ENCODE data around the gene C12orf57.

The C12orf57 gene

GRCh38 chr12:6945613-6946012 is 1.8 kb downstream of the C12orf57 start:
- no peaks in the 10 kb centered on the region for H3K27me3 ChIP-seq (ENCODE audit: insufficient read depth, poor library complexity, severe bottlenecking)
- TF ChIP-seq CTCF (IDR thresholded peaks at IDR 0.05; ENCODE audit: insufficient read depth, low read length), result no peak
- TF ChIP-seq SPI1 (IDR thresholded peaks at IDR 0.05; ENCODE audit: borderline replicate concordance, low read depth), result no peak
- no peak for TF ChIP-seq POLR2AphosphoS5 (IDR thresholded peaks at IDR 0.05; ENCODE audit: low read depth)
- TF ChIP-seq GABPA (IDR thresholded peaks at IDR 0.05; ENCODE audit: low read depth), result no peak
- TF ChIP-seq REST (IDR thresholded peaks at IDR 0.05; ENCODE audit: insufficient replicate concordance, low read depth), result no peak
- H3K4me3 ChIP-seq (replicated peaks; ENCODE audit: insufficient read depth, low read length), result no peak overlapping the region
- DNase-seq (ENCODE audit: low read depth in 1 of 2, low spot score in 1 of 2), result no peak
- H3K27ac ChIP-seq (replicated peaks), result peak overlapping the region; percentile 64

- TF ChIP-seq CTCF (IDR thresholded peaks at IDR 0.05; ENCODE audit: insufficient read depth, low read length) (no peak), SPI1 (IDR thresholded peaks at IDR 0.05; ENCODE audit: borderline replicate concordance, low read depth) (peak; percentile 76), REST (IDR thresholded peaks at IDR 0.05; ENCODE audit: insufficient replicate concordance, low read depth) (no peak), GABPA (IDR thresholded peaks at IDR 0.05; ENCODE audit: low read depth) (no peak), POLR2AphosphoS5 (IDR thresholded peaks at IDR 0.05; ENCODE audit: low read depth) (peak; percentile 31; the same call in 1 of the 2 replicates)
- peak overlapping the region; percentile 32 for H3K4me3 ChIP-seq (replicated peaks; ENCODE audit: insufficient read depth, low read length)
- no peaks in the 10 kb centered on the region for H3K27me3 ChIP-seq (ENCODE audit: insufficient read depth, poor library complexity, severe bottlenecking)
- H3K27ac ChIP-seq (replicated peaks), result peak overlapping the region; percentile 64
- peak; percentile 86 to 90 for DNase-seq (ENCODE audit: low read depth in 1 of 2, low spot score in 1 of 2)
Observed at GRCh38 chr12:6946033-6946919, 2.5 kb downstream of the C12orf57 start.

- no peak for DNase-seq (ENCODE audit: low read depth in 1 of 2, low spot score in 1 of 2)
- Histone ChIP-seq H3K27ac (replicated peaks) (peak overlapping the region; percentile 64), H3K27me3 (ENCODE audit: insufficient read depth, poor library complexity, severe bottlenecking) (no peaks in the 10 kb centered on the region), H3K4me3 (replicated peaks; ENCODE audit: insufficient read depth, low read length) (peak overlapping the region; percentile 32)
- TF ChIP-seq SPI1 (IDR thresholded peaks at IDR 0.05; ENCODE audit: borderline replicate concordance, low read depth) (no peak), GABPA (IDR thresholded peaks at IDR 0.05; ENCODE audit: low read depth) (no peak), CTCF (IDR thresholded peaks at IDR 0.05; ENCODE audit: insufficient read depth, low read length) (no peak), REST (IDR thresholded peaks at IDR 0.05; ENCODE audit: insufficient replicate concordance, low read depth) (no peak), POLR2AphosphoS5 (IDR thresholded peaks at IDR 0.05; ENCODE audit: low read depth) (no peak)
Observed at GRCh38 chr12:6946920-6947374, 3.1 kb downstream of the C12orf57 start.
